ENCODE data around the gene RMC1.

DNA sequence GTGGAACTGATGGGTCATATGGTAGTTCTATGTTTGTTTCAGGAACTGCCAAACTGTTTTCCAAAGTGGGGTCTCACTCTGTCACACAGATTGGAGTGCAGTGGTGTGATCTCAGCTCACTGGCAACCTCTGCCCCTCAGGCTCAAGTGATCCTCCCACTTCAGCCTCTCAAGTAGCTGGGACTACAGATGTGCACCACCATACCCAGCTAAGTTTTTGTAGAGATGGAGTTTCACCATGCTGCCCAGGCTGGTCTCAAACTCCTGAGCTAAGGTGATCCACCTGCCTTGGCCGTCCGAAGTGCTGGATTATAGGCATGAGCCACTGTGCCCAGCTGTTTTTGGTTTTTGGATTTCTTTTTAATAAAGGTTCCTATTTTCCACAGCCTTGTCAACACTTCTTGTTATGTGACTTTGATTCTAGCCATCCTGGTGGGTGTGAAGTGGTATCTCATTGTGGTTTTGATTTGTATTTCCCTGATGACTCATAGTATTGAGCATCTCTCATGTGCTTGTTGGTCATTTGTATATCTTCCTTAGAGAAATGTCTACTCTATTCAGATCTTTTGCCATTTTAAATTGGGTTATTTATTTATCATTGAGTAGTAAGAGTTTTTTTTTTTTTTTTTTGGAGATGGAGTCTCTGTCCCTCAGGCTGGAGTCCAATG lies 60.2 kb downstream of the RMC1 start:
- TF ChIP-seq MAX (IDR thresholded peaks at IDR 0.05) (no peak), RAD21 (IDR thresholded peaks at IDR 0.05; ENCODE audit: low read depth) (no peak), REST (IDR thresholded peaks at IDR 0.05; ENCODE audit: low read depth) (no peak), EZH2 (IDR thresholded peaks at IDR 0.05) (no peak), EZH2phosphoT487 (IDR thresholded peaks at IDR 0.05; ENCODE audit: borderline replicate concordance) (no peak)
- TF ChIP-seq, protein P1, sequence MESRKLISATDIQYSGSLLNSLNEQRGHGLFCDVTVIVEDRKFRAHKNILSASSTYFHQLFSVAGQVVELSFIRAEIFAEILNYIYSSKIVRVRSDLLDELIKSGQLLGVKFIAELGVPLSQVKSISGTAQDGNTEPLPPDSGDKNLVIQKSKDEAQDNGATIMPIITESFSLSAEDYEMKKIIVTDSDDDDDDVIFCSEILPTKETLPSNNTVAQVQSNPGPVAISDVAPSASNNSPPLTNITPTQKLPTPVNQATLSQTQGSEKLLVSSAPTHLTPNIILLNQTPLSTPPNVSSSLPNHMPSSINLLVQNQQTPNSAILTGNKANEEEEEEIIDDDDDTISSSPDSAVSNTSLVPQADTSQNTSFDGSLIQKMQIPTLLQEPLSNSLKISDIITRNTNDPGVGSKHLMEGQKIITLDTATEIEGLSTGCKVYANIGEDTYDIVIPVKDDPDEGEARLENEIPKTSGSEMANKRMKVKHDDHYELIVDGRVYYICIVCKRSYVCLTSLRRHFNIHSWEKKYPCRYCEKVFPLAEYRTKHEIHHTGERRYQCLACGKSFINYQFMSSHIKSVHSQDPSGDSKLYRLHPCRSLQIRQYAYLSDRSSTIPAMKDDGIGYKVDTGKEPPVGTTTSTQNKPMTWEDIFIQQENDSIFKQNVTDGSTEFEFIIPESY (IDR thresholded peaks at IDR 0.05; ENCODE audit: extremely low read depth, insufficient replicate concordance, low read length): no peak

Measured in HCT116 (cell line).